ENCODE data around the gene IFITM2. TPM values are rescaled to one million over a fixed set of nuclear protein-coding genes. Genes with fewer than 3 reads are reported as not detected.

Gene IFITM2
- total and polyA plus RNA-seq, 2 of the 13 experiments (the other 11 are each of a cell fraction or from before 2014, with no cell fraction given): 13.8 to 267 TPM

DNA sequence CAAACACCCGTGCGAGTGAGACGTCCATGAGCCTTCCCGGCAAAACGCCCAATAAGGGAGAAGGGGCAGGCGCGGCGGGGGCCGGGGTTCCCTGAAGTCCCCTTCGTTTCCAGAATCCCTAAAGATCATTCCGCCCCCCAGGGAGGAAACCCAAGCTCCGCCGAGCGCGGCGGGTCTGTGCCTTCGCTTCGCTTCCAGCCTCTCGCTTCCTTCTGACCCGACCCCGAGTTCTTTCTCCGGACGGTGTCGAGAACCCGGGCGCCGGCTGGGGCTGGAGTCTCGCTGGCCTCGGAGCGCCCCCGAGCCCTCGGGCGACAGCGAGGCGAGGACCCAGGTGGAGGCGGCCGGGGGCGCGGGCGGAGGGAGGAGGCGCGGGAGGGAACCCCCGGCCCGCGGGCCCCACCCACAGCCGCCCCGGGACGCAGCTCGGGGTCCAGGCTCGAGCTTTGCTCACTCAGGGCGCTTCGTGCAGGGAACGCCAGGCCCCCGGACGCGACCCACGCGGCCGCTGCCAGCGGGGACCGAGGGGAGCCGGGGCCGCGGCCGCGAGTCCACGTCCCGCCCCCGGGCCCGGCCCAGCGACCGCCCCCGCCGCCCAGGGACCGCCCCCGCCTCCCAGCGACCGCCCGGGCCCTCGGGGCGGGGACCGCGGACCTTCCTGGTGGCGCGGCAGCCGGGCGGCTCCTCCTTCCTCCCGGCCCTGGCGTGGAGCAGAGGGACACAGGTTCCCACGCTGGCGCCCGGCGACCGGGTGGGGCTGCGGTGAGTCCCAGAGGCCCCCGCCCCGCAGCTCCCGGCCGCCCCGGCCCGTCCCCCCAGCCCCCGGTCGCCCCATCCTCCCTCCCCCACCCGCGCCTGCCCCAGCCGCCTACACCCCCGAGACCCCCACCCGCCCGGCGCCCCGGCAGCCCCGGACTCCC, 18.9 kb upstream of the IFITM2 start, which contains the start of gene PGGHG (continued):
- TF ChIP-seq ZNF446 (CRISPR knock-in tag; IDR thresholded peaks at IDR 0.05) (no peak), ZNF234 (CRISPR knock-in tag; conservative IDR thresholded peaks at IDR 0.05) (no peak), NCOA2 (CRISPR knock-in tag; IDR thresholded peaks at IDR 0.05) (0 out of 2 replicates have a peak, but pooled peaks have one; percentile 8), ZNF605 (CRISPR knock-in tag; IDR thresholded peaks at IDR 0.05) (0 out of 2 replicates have a peak, but pooled peaks have one; percentile 39), ZNF777 (CRISPR knock-in tag; IDR thresholded peaks at IDR 0.05) (peak; percentile 88), YEATS4 (CRISPR knock-in tag; IDR thresholded peaks at IDR 0.05; ENCODE audit: borderline replicate concordance) (0 out of 2 replicates have a peak, but pooled peaks have one; percentile 41), ZNF10 (CRISPR knock-in tag; IDR thresholded peaks at IDR 0.05; ENCODE audit: borderline replicate concordance, low read depth) (no peak), ZNF614 (CRISPR knock-in tag; IDR thresholded peaks at IDR 0.05; ENCODE audit: borderline replicate concordance) (no peak), POLR2AphosphoS5 (IDR thresholded peaks at IDR 0.05; ENCODE audit: low read depth, low read length) (0 out of 2 replicates have a peak, but pooled peaks have one; percentile 33), GABPB1 (CRISPR knock-in tag; IDR thresholded peaks at IDR 0.05) (0 out of 2 replicates have a peak, but pooled peaks have one; percentile 5), ZNF543 (CRISPR knock-in tag; IDR thresholded peaks at IDR 0.05) (no peak), TEAD2 (CRISPR knock-in tag; IDR thresholded peaks at IDR 0.05) (no peak), TOPORS (CRISPR knock-in tag; IDR thresholded peaks at IDR 0.05) (no peak), ATF7-NPFF (CRISPR knock-in tag; IDR thresholded peaks at IDR 0.05; ENCODE audit: low read depth) (no peak), ZFX (CRISPR knock-in tag; IDR thresholded peaks at IDR 0.05; ENCODE audit: low read depth) (peak; percentile 19; the same call in 1 of the 2 replicates), ZNF350 (CRISPR knock-in tag; IDR thresholded peaks at IDR 0.05; ENCODE audit: borderline replicate concordance, low read depth) (0 out of 2 replicates have a peak, but pooled peaks have one; percentile 39), ZNF878 (CRISPR knock-in tag; IDR thresholded peaks at IDR 0.05) (no peak), CENPT (CRISPR knock-in tag; IDR thresholded peaks at IDR 0.05; ENCODE audit: low read depth) (no peak), EED (CRISPR knock-in tag; IDR thresholded peaks at IDR 0.05) (no peak), ZNF619 (CRISPR knock-in tag; IDR thresholded peaks at IDR 0.05) (no peak), KDM1A (CRISPR knock-in tag; IDR thresholded peaks at IDR 0.05) (no peak)
- TF ChIP-seq, protein P1, sequence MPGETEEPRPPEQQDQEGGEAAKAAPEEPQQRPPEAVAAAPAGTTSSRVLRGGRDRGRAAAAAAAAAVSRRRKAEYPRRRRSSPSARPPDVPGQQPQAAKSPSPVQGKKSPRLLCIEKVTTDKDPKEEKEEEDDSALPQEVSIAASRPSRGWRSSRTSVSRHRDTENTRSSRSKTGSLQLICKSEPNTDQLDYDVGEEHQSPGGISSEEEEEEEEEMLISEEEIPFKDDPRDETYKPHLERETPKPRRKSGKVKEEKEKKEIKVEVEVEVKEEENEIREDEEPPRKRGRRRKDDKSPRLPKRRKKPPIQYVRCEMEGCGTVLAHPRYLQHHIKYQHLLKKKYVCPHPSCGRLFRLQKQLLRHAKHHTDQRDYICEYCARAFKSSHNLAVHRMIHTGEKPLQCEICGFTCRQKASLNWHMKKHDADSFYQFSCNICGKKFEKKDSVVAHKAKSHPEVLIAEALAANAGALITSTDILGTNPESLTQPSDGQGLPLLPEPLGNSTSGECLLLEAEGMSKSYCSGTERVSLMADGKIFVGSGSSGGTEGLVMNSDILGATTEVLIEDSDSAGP (CRISPR knock-in tag; IDR thresholded peaks at IDR 0.05; ENCODE audit: borderline replicate concordance): peak; percentile 35; the same call in 1 of the 2 replicates
- TF ChIP-seq, protein P2, sequence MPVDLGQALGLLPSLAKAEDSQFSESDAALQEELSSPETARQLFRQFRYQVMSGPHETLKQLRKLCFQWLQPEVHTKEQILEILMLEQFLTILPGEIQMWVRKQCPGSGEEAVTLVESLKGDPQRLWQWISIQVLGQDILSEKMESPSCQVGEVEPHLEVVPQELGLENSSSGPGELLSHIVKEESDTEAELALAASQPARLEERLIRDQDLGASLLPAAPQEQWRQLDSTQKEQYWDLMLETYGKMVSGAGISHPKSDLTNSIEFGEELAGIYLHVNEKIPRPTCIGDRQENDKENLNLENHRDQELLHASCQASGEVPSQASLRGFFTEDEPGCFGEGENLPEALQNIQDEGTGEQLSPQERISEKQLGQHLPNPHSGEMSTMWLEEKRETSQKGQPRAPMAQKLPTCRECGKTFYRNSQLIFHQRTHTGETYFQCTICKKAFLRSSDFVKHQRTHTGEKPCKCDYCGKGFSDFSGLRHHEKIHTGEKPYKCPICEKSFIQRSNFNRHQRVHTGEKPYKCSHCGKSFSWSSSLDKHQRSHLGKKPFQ (CRISPR knock-in tag; IDR thresholded peaks at IDR 0.05; ENCODE audit: insufficient replicate concordance): no peak

Data from HepG2 (cell line).